Activated naive CD4-positive, alpha-beta T cell (primary cell): ENCODE measurements around the gene ZNF646.

Experiments used
- DNase-seq, 4 experiments: peaks; one replicate each; lab custom pipeline; 2025; lab: John Stamatoyannopoulos, UW

Gene ZNF646

DNA sequence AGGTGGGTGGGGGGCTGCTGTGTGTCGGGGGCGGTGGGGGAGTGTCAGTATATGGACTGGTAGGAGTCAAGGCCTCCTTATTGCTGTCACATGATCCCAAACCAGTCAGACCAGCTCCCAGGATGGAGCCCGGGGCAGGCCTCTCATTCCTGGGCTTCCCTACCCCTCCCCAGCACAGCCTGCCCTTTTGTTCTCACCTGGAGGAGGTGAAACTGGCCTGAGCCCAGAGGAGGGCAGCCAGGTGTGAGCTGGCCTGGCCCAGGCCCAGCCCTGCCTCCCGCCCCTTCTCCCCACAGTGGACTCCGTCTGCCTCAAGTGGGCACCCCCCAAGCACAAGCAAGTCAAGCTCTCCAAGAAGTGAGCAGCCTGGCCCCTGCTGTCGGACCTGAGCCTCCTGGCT is 56.7 kb downstream of the ZNF646 start:
- no peak for DNase-seq

DNA sequence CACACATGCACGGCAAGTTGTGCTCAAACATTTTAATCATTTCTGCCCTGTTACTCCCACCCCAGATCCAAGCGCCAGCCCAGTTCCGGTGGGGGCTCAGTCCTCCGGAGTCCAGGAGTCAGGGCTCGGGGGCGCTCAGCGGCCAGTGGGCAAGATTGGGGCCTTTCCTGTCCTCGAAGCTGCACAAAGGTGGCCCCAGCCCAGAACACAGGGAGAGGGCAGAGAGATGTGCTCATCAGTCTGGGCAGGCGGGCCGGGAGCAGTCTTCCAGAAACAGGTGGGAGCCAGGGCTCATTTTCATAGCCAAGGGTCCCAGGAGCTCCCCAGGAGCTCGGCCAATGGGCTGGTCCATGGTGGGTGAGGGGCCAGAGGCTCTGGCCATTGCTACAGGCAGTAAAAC is 57.2 kb downstream of the ZNF646 start:
- DNase-seq, result no peak

- no peak for DNase-seq
Measured at GRCh38 chr16:31131841-31132271, 57.6 kb downstream of the ZNF646 start.

GRCh38 chr16:31132303-31132979 is 58.2 kb downstream of the ZNF646 start:
- no peak for DNase-seq

- DNase-seq, result no peak
Measured at GRCh38 chr16:31133046-31133501, 58.9 kb downstream of the ZNF646 start.
